H1 (cell line): Measurements from ENCODE around the gene JAKMIP3. TPM values are rescaled to one million over a fixed set of nuclear protein-coding genes. Genes with fewer than 3 reads are reported as not detected.

Source experiments
- CTCF ChIA-PET: fragments of 300-600 bp; sonication (Branson Sonifier 250); formaldehyde crosslinking; loops from one replicate; lab custom pipeline; 2021; ENCODE audit not compliant: partially characterized antibody; lab: Charles Lee
- POLR2A ChIA-PET: fragments of 300-600 bp; sonication (Branson Sonifier 250); formaldehyde crosslinking; loops from one replicate; lab custom pipeline; 2021; ENCODE audit warnings: inconsistent platforms; ENCODE audit not compliant: partially characterized antibody; lab: Charles Lee
- DNase-seq, 2 experiments: peaks; one replicate each; pipeline versions ENCODE4 v3.0.0 to v3.0.0-alpha.2; 2010 to 2022; ENCODE audit warnings: low spot score in 2 of 2, low read depth in 1 of 2, mixed read lengths in 1 of 2
- FAIRE-seq: peaks from 2 replicates; lab custom pipeline; 2011; peaks lifted over from hg19 to GRCh38; lab: Jason Lieb, UNC
- H2AFZ ChIP-seq: 2 replicates; pipeline ENCODE4 v1.8.1; 2012; ENCODE audit warnings: low read length, inconsistent platforms
- H2AK5ac ChIP-seq: 2 replicates; pipeline ENCODE4 v1.6.1; 2013; ENCODE audit warnings: low read depth, low read length
- H2BK120ac ChIP-seq: replicated peaks from 2 replicates; pipeline ENCODE3; 2013; ENCODE audit warnings: low read depth, low read length, inconsistent platforms
- H2BK12ac ChIP-seq: 2 replicates; pipeline ENCODE4 v1.6.1; 2013; ENCODE audit warnings: low read depth, low read length
- H2BK15ac ChIP-seq: 2 replicates; pipeline ENCODE4 v1.6.1; 2013; ENCODE audit warnings: low read length
- H2BK20ac ChIP-seq: 2 replicates; pipeline ENCODE4 v1.6.1; 2013; ENCODE audit warnings: low read length
- H2BK5ac ChIP-seq: 2 replicates; pipeline ENCODE4 v1.6.1; 2013; ENCODE audit warnings: low read depth, low read length
- H3K14ac ChIP-seq: 2 replicates; pipeline ENCODE4 v1.6.1; 2013; ENCODE audit warnings: inconsistent platforms; ENCODE audit not compliant: insufficient read length
- H3K18ac ChIP-seq: 2 replicates; pipeline ENCODE4 v1.6.1; 2013; ENCODE audit warnings: low read length; ENCODE audit errors: extremely low read depth
- H3K23ac ChIP-seq: 2 replicates; pipeline ENCODE4 v1.6.1; 2013; ENCODE audit warnings: inconsistent platforms; ENCODE audit not compliant: insufficient read length
- H3K23me2 ChIP-seq: 2 replicates; pipeline ENCODE4 v1.6.1; 2013; ENCODE audit warnings: low read depth, low read length
- H3K27ac ChIP-seq: 2 replicates; pipeline ENCODE4 v1.6.1; 2011; ENCODE audit warnings: low read depth, low read length, inconsistent platforms
- H3K27me3 ChIP-seq, 4 experiments: replicated peaks in 1 of 4; 1 replicate in 1 of 4; 2 replicates in 3 of 4; pipeline versions ENCODE4 v1.6.1 to v1.8.1; 2011 to 2013; ENCODE audit warnings: low read length in 3 of 4, mild to moderate bottlenecking in 3 of 4, inconsistent platforms in 2 of 4, mixed read lengths in 2 of 4, moderate library complexity in 1 of 4; ENCODE audit not compliant: control insufficient read depth in 3 of 4, insufficient read depth in 3 of 4; ENCODE audit errors: extremely low read depth in 1 of 4
- H3K36me3 ChIP-seq, 4 experiments: 2 replicates each; pipeline versions ENCODE4 v1.6.1 to v1.8.1; 2011 to 2013; ENCODE audit warnings: mild to moderate bottlenecking in 4 of 4, low read length in 3 of 4, moderate library complexity in 2 of 4, control low read depth in 1 of 4, inconsistent platforms in 1 of 4; ENCODE audit not compliant: insufficient read depth in 4 of 4, control insufficient read depth in 2 of 4
- H3K4ac ChIP-seq: replicated peaks from 2 replicates; pipeline ENCODE3; 2013; ENCODE audit warnings: low read length, low read depth, mixed read lengths, inconsistent platforms; ENCODE audit not compliant: insufficient read length
- H3K4me1 ChIP-seq, 4 experiments: replicated peaks in 1 of 4; 1 replicate in 1 of 4; 2 replicates in 3 of 4; pipeline versions ENCODE4 v1.6.1 to v1.8.1; 2011 to 2013; ENCODE audit warnings: low read length in 3 of 4, inconsistent platforms in 2 of 4, mixed read lengths in 1 of 4; ENCODE audit not compliant: insufficient read depth in 4 of 4, control insufficient read depth in 3 of 4
- H3K4me2 ChIP-seq, 2 experiments: 2 replicates each; pipeline versions ENCODE4 v1.6.1 to v1.8.1; 2011 to 2013; ENCODE audit warnings: low read depth in 2 of 2, low read length in 2 of 2, control low read depth in 1 of 2, inconsistent platforms in 1 of 2, mild to moderate bottlenecking in 1 of 2; ENCODE audit not compliant: insufficient read depth in 1 of 2
- H3K4me3 ChIP-seq, 4 experiments: fragments of 200-600, 300-600 bp in 1 of 4; sonication (generic), shearing (Covaris generic), sonication (Bioruptor Twin) in 1 of 4; 2 replicates each; pipeline versions ENCODE4 v1.5.1 to v1.8.1; 2011 to 2016; ENCODE audit warnings: low read length in 4 of 4, low read depth in 3 of 4, control low read depth in 2 of 4, inconsistent platforms in 2 of 4, mild to moderate bottlenecking in 2 of 4, mixed read lengths in 1 of 4, moderate library complexity in 1 of 4; ENCODE audit not compliant: insufficient read depth in 2 of 4; ENCODE audit errors: extremely low read depth in 1 of 4
- H3K56ac ChIP-seq: replicated peaks from 2 replicates; pipeline ENCODE3; 2013; ENCODE audit warnings: low read depth, mild to moderate bottlenecking, mixed read lengths, low read length, inconsistent platforms; ENCODE audit not compliant: insufficient read length
- H3K79me1 ChIP-seq: 2 replicates; pipeline ENCODE4 v1.6.1; 2013; ENCODE audit warnings: low read depth, low read length, control low read depth
- H3K79me2 ChIP-seq, 2 experiments: 2 replicates each; pipeline versions ENCODE4 v1.6.1 to v1.8.1; 2012 to 2013; ENCODE audit warnings: low read length in 2 of 2, mild to moderate bottlenecking in 2 of 2, inconsistent platforms in 1 of 2; ENCODE audit not compliant: insufficient read depth in 2 of 2, control insufficient read depth in 1 of 2
- H3K9ac ChIP-seq, 4 experiments: replicated peaks in 1 of 4; 1 replicate in 1 of 4; 2 replicates in 3 of 4; pipeline versions ENCODE4 v1.6.1 to v1.8.1; 2011 to 2013; ENCODE audit warnings: low read depth in 3 of 4, low read length in 3 of 4, control low read depth in 2 of 4, mild to moderate bottlenecking in 2 of 4, moderate library complexity in 2 of 4, inconsistent platforms in 1 of 4; ENCODE audit errors: extremely low read depth in 1 of 4
- H3K9me3 ChIP-seq, 2 experiments: 2 replicates each; pipeline versions ENCODE4 v1.6.1 to v1.8.1; 2012 to 2013; ENCODE audit warnings: mild to moderate bottlenecking in 2 of 2, moderate library complexity in 2 of 2, control low read depth in 1 of 2, inconsistent platforms in 1 of 2, low read depth in 1 of 2, low read length in 1 of 2, mixed read lengths in 1 of 2; ENCODE audit not compliant: insufficient read depth in 2 of 2
- H4K20me1 ChIP-seq, 2 experiments: replicated peaks in 1 of 2; 2 replicates each; pipeline versions ENCODE3 to v1.8.1; 2011 to 2013; ENCODE audit warnings: inconsistent platforms in 2 of 2, low read length in 2 of 2, mild to moderate bottlenecking in 1 of 2; ENCODE audit not compliant: insufficient read depth in 2 of 2, control insufficient read depth in 1 of 2
- H4K5ac ChIP-seq: 2 replicates; pipeline ENCODE4 v1.6.1; 2013; ENCODE audit warnings: low read length, low read depth, mixed read lengths, inconsistent platforms; ENCODE audit not compliant: insufficient read length
- H4K8ac ChIP-seq: 2 replicates; pipeline ENCODE4 v1.8.0; 2013; ENCODE audit warnings: mild to moderate bottlenecking, moderate library complexity, low read length, inconsistent platforms; ENCODE audit not compliant: insufficient read depth; ENCODE audit errors: extremely low read depth
- H4K91ac ChIP-seq: replicated peaks from 2 replicates; pipeline ENCODE3; 2013; ENCODE audit warnings: low read length, mixed read lengths, inconsistent platforms; ENCODE audit not compliant: insufficient read length
- WGBS, 2 experiments: shearing (Covaris generic) in 1 of 2; methylation state at CpG; one replicate each; pipeline versions ENCODE4 v1.1.6 to v1.1.7; 2013 to 2015; ENCODE audit warnings: low lambda C conversion rate in 2 of 2, mixed read lengths in 2 of 2, inconsistent platforms in 1 of 2, low coverage in 1 of 2, missing lambda C conversion rate in 1 of 2; ENCODE audit not compliant: insufficient replicate concordance in 2 of 2, insufficient coverage in 1 of 2, insufficient read length in 1 of 2; ENCODE audit errors: extremely low coverage in 1 of 2, missing lambda C conversion rate in 1 of 2; 5-methylcytosine and 5-hydroxymethylcytosine counted together
- polyA plus RNA-seq, 7 experiments: library from polyadenylated mRNA; depleted of rRNA in 3 of 7; stranded (reverse) in 5 of 7; unstranded in 2 of 7; fragments of >200 nt in 5 of 7; fragments of 200-250 nt in 2 of 7; gene quantifications; 1 replicate in 5 of 7; 2 replicates in 1 of 7; 4 replicates in 1 of 7; pipeline versions ENCODE4 v1.2.1 to v1.2.3, GENCODE V29; 2011 to 2013; ENCODE audit warnings: missing spikeins in 2 of 7, mixed read lengths in 2 of 7
- total RNA-seq: library from RNA; stranded (reverse); fragmentation: NEBNext Ultra II Directional; extraction: Animal tissue kit (Norgen Biotek cat#: 25700); gene quantifications from 2 replicates; pipeline ENCODE4 v1.2.1, GENCODE V29; 2021

Gene JAKMIP3
- total and polyA plus RNA-seq, 2 of the 8 experiments (the other 6 are each of a cell fraction or from before 2014, with no cell fraction given): 0.83 to 0.91 TPM

DNA sequence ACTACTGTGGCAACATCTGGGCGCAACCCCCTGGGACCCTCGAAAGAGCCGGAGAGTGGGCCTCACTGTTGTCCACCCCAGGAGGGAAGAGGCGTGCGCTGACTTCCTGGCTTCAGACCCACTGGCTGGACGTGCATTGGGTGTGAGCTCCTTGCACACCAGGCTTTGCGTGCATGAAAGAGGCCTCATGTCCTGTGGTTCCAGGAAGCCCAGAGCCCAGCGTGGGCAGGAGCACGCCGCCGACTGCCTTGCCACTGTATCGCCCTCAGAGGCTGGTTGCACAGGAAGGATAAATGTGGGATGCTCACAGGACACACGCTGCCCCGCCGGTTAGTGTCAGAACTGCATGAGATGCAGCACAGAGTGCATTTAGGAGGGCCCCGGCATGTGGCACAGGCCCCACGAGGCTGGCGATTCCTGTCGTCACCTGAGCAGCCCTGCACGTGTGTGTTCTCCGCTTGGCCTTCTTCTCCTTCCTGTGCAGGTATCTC lies 8.5 kb upstream of the JAKMIP3 start:
- Histone ChIP-seq H4K91ac (no peak overlapping the region), H3K9ac (no peak overlapping the region), H2BK120ac (no peak overlapping the region), H2AFZ (no peak overlapping the region), H2BK5ac (no peak overlapping the region; the same call in 1 of the 2 replicates), H4K5ac (no peak overlapping the region), H3K27me3 (no peaks in the 10 kb centered on the region), H2BK20ac (no peak overlapping the region), H3K4me1 (peaks cover 0 to 4% (median under 1%) of the 10 kb centered on the region in 4 experiments; a peak in 3 of 7 replicates), H3K4me2 (no peak overlapping the region), H4K8ac (no peak overlapping the region), H3K9me3 (peaks cover 8 to 11% of the 10 kb centered on the region in 2 experiments), H3K56ac (no peak overlapping the region), H3K4ac (no peak overlapping the region), H3K4me3 (no peak overlapping the region), H3K79me1 (no peaks in the 10 kb centered on the region), H3K79me2 (no peaks in the 10 kb centered on the region), H3K14ac (no peak overlapping the region), H2AK5ac (no peak overlapping the region), H2BK12ac (no peak overlapping the region), H3K36me3 (no peaks in the 10 kb centered on the region), H4K20me1 (no peaks in the 10 kb centered on the region), H2BK15ac (no peak overlapping the region), H3K23me2 (no peaks in the 10 kb centered on the region), H3K18ac (no peak overlapping the region), H3K27ac (no peak overlapping the region), H3K23ac (no peak overlapping the region)
- ChIA-PET POLR2A (no interaction called here), CTCF (interaction anchor here (1.3 kb wide), 1 partner anchor 8 kb away, joined by 3 read pairs; the partner anchor contains the start of gene JAKMIP3)
- WGBS, 2 experiments: 91% methylated on average over 21 of the region's 21 CpGs; no CpG with 5 or more reads in 1 of the 2 experiments
- DNase-seq (no peak), FAIRE-seq (no peak)
